GM12892 (cell line): ENCODE data around the gene THRB.

Experiments used
- POLR2A ChIP-seq: IDR thresholded peaks from 2 replicates; pipeline ENCODE4 v1.6.1; 2011; ENCODE audit warnings: low read depth, low read length, control low read depth
- POLR2AphosphoS5 ChIP-seq: IDR thresholded peaks from 2 replicates; pipeline ENCODE4 v1.6.1; 2011; ENCODE audit warnings: low read depth, low read length, control low read depth

GRCh38 chr3:24498391-24498790 is 3.7 kb upstream of the THRB start:
- TF ChIP-seq POLR2A (no peak), POLR2AphosphoS5 (no peak)
